IMR-90 (cell line): ENCODE results near the gene NKAIN1.

Source experiments
- POLR2A ChIP-seq: IDR thresholded peaks from 2 replicates; pipeline ENCODE4 v1.6.1; 2012; ENCODE audit warnings: mild to moderate bottlenecking, low read depth, low read length
- SMC3 ChIP-seq: fragments of 150-350 bp; IDR thresholded peaks from 2 replicates; pipeline ENCODE4 v1.6.1; 2016; ENCODE audit warnings: low read depth, mild to moderate bottlenecking, antibody characterized with exemption, low read length, moderate library complexity
- TF ChIP-seq, protein P1 (sequence below): conservative IDR thresholded peaks from 2 replicates; pipeline ENCODE4 v1.5.1; 2012; ENCODE audit warnings: mild to moderate bottlenecking, low read depth, low read length, improper control_type of control experiment

DNA sequence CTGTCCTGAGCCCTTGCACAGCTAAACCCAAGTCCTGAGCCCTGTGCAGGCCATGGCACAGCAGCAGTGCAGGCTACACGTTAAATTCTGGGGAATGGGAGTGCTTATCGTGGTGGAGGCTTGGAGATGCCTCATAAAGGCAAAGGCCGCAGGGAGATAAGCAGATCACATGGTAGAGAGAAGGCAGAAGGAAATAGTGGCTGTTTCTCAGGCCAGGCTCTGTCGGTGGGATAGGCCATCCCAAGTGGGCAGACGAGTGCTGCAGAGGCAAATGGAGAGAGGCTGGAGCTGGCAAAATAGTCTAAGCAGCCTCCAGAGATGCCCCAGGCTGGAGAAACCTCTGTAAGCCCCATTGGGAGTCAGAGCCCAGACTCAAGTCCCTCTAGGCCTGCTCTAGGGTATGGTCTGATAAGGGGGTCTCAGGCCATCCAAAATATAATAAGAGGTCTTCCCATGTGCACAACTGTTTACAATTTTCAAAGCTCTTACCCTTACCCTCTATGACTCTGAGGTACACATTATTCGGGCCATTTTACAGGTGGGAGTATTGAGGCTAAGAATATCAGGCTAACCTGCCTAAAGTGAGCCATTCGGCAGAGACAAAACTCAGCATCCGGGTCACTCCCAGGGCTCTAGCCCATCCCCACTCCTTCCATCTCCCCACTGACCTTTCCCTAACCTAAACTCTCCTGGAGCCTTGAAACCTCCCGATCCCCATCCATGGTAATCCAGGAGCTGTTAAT is 79.6 kb downstream of the NKAIN1 start:
- TF ChIP-seq, protein P1, sequence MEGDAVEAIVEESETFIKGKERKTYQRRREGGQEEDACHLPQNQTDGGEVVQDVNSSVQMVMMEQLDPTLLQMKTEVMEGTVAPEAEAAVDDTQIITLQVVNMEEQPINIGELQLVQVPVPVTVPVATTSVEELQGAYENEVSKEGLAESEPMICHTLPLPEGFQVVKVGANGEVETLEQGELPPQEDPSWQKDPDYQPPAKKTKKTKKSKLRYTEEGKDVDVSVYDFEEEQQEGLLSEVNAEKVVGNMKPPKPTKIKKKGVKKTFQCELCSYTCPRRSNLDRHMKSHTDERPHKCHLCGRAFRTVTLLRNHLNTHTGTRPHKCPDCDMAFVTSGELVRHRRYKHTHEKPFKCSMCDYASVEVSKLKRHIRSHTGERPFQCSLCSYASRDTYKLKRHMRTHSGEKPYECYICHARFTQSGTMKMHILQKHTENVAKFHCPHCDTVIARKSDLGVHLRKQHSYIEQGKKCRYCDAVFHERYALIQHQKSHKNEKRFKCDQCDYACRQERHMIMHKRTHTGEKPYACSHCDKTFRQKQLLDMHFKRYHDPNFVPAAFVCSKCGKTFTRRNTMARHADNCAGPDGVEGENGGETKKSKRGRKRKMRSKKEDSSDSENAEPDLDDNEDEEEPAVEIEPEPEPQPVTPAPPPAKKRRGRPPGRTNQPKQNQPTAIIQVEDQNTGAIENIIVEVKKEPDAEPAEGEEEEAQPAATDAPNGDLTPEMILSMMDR: no peak
- TF ChIP-seq POLR2A (no peak), SMC3 (no peak)
